ENCODE results near the gene IGSF5.
"Not testable (repeated sequence)": the region's sequence is repeated elsewhere in the genome, so short reads cannot be mapped to it uniquely, and the experiment has no call there.

IGSF5 gene

DNA sequence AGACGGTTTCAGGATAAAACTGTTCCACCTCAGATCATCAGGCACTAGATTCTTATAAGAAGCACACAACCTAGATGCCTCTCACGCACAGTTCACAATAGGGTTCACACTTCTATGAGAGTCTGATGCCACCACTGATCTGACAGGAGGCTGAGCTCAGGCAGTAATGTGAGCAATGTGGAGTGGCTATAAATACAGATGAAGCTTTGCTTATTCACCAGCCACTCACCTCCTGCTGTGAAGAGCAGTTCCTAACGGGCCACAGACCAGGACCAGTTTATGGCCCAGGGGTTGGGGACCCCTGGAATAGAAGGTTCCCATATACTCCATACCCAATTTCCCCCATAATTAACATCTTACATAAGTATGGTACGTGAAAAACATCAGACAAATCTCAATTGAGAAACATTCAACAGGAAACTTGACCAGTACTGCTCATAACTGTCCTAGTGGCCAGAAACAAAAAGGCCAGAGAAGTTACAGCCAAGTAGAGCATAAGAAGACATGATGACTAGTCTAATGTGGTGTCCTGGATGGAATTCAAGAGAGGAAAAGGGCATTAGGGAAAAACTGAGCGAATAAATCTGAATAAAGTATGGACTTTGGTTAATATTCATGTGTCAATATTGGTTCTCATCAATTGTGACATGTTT lies 24.7 kb upstream of the IGSF5 start:
- peaks cover 4% of the 10 kb centered on the region for H3K9me3 Mint-ChIP-seq
- DNase-seq (ENCODE audit: low spot score in 2 of 2) (no peak), ATAC-seq (replicated peaks; ENCODE audit: extremely low read depth, poor library complexity, severe bottlenecking) (no peak)
- no peak overlapping the region for H3K27ac Mint-ChIP-seq (ENCODE audit: low read depth)
- H3K27me3 Mint-ChIP-seq: no peaks in the 10 kb centered on the region
- H3K4me1 Mint-ChIP-seq: no peaks in the 10 kb centered on the region
- no peak overlapping the region for H3K4me3 Mint-ChIP-seq
- peaks cover 3% of the 10 kb centered on the region for H3K36me3 Mint-ChIP-seq (ENCODE audit: insufficient read depth)

DNA sequence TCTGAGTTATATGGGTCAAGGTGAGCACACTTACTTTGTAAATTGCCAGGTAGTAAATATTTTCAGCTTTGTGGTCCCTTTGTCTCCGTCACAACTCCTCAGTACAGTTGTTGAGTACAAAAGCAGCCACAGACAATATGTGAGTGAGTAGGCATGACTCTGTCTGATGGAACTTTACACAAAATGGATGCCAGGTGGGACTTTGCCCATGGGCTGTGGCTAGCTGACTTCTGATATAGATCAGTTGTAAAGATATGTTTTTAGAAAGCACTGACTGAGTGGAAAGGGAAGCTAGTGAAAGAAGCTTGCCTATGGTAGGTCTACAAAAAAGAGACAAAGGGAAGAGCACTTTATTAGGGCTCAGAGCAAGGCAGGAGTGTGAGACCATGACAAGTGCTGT lies 23.1 kb upstream of the IGSF5 start:
- H3K4me1 Mint-ChIP-seq: no peaks in the 10 kb centered on the region
- no peaks in the 10 kb centered on the region for H3K27me3 Mint-ChIP-seq
- ATAC-seq (replicated peaks; ENCODE audit: extremely low read depth, poor library complexity, severe bottlenecking) (no peak), DNase-seq (ENCODE audit: low spot score in 2 of 2) (no peak)
- H3K4me3 Mint-ChIP-seq: no peak overlapping the region
- peaks cover 3% of the 10 kb centered on the region for H3K36me3 Mint-ChIP-seq (ENCODE audit: insufficient read depth)
- H3K9me3 Mint-ChIP-seq: peaks cover 4% of the 10 kb centered on the region
- H3K27ac Mint-ChIP-seq (ENCODE audit: low read depth): no peak overlapping the region

GRCh38 chr21:39724944-39725343 lies 20.0 kb upstream of the IGSF5 start:
- Mint-ChIP-seq H3K9me3 (peaks cover 9% of the 10 kb centered on the region), H3K36me3 (ENCODE audit: insufficient read depth) (peaks cover 3% of the 10 kb centered on the region), H3K27ac (ENCODE audit: low read depth) (no peak overlapping the region), H3K4me3 (no peak overlapping the region), H3K4me1 (no peaks in the 10 kb centered on the region), H3K27me3 (no peaks in the 10 kb centered on the region)
- ATAC-seq (replicated peaks; ENCODE audit: extremely low read depth, poor library complexity, severe bottlenecking) (no peak), DNase-seq (ENCODE audit: low spot score in 2 of 2) (no peak)

DNA sequence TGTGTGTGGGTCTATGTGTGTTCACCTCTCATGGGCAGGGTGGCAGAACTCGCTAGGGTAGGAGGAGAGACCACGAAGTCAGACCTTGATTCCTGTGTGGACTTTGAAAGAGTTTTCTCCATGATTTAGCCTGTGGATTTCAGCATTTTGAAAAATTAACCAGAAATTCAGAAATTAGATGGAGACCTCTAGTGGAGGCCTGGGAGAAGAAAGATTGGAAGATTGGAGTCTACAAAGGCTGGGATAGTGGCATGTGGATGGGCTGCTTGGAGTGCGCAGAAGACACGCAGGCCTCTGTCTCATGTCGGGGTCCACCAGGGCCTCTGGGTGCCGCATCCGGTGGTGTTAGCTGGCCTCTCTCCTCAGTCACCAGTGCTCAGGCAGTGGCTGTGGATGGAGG lies 18.9 kb upstream of the IGSF5 start:
- Mint-ChIP-seq H3K4me1 (no peaks in the 10 kb centered on the region), H3K27ac (ENCODE audit: low read depth) (no peak overlapping the region), H3K27me3 (no peaks in the 10 kb centered on the region), H3K9me3 (peaks cover 9% of the 10 kb centered on the region), H3K36me3 (ENCODE audit: insufficient read depth) (peaks cover 3% of the 10 kb centered on the region), H3K4me3 (no peak overlapping the region)
- ATAC-seq (replicated peaks; ENCODE audit: extremely low read depth, poor library complexity, severe bottlenecking) (no peak), DNase-seq (ENCODE audit: low spot score in 2 of 2) (no peak)

- Mint-ChIP-seq H3K27me3 (no peaks in the 10 kb centered on the region), H3K36me3 (ENCODE audit: insufficient read depth) (peaks cover 3% of the 10 kb centered on the region), H3K27ac (ENCODE audit: low read depth) (no peak overlapping the region), H3K4me1 (no peaks in the 10 kb centered on the region), H3K4me3 (no peak overlapping the region), H3K9me3 (peaks cover 9% of the 10 kb centered on the region)
- DNase-seq (ENCODE audit: low spot score in 2 of 2): no peak
- no peak for ATAC-seq (replicated peaks; ENCODE audit: extremely low read depth, poor library complexity, severe bottlenecking)
These were observed 17.4 kb upstream of the IGSF5 start for GRCh38 chr21:39727401-39728120.

DNA sequence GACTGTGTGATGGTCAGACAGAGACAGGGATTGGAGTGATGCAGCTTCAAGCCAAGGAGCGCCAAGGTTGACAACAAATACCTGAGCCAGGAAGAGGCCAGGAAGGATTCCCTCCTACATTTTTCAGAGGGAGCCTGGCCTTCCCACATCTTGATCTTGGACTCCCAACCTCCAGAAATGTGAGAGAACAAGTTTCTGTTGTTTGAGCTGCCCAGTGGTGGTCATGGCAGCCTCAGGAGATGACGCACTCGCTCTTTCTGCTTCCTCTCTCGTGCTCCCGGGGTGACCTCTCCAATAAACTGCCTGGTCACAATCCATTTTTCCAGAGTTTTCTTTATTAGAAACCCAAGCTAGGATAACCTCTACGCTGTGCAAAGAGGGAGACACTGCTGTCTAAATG lies 16.6 kb upstream of the IGSF5 start:
- H3K4me1 Mint-ChIP-seq: no peaks in the 10 kb centered on the region
- ATAC-seq (replicated peaks; ENCODE audit: extremely low read depth, poor library complexity, severe bottlenecking): no peak
- H3K36me3 Mint-ChIP-seq (ENCODE audit: insufficient read depth): peaks cover 3% of the 10 kb centered on the region
- no peak overlapping the region for H3K27ac Mint-ChIP-seq (ENCODE audit: low read depth)
- H3K27me3 Mint-ChIP-seq: no peaks in the 10 kb centered on the region
- H3K9me3 Mint-ChIP-seq: peaks cover 9% of the 10 kb centered on the region
- DNase-seq (ENCODE audit: low spot score in 2 of 2): no peak
- H3K4me3 Mint-ChIP-seq: no peak overlapping the region

DNA sequence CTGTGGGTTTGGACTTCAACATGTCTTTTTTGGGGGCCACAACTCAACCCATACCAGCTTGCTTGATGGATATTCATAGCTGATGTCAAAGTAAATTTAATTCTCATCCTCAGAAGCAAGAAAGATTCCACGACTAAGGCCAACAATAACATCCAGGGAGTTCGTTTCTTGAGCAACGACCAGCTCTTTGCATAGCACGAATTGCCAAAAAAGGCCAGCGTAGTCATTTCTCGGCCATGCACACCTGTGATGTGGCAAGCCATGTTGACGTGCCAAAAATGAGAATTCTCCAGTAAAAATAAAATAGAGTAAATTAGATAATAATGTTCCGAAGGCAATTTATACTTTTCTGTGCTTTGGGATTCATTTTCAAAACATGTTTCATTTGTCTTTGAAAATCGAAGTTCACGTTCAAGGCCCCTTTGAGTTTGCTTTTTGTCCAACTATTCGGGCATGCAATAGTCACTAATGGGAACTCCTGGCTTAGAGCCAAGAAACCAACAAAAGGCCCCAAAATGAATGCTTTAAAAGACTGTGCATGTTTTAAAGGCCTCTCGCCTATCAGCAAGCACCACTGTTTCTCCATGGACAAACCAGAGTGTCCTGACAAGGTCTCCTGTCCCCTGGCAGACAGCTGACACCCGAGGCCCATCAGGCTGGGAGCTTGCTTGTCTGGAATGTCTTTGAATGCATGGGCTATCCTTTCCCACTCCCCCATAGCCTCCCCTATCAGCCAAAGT lies 14.4 kb upstream of the IGSF5 start:
- no peak overlapping the region for H3K27ac Mint-ChIP-seq (ENCODE audit: low read depth)
- H3K36me3 Mint-ChIP-seq (ENCODE audit: insufficient read depth): no peaks in the 10 kb centered on the region
- ATAC-seq (replicated peaks; ENCODE audit: extremely low read depth, poor library complexity, severe bottlenecking) (no peak), DNase-seq (ENCODE audit: low spot score in 2 of 2) (no peak)
- H3K4me1 Mint-ChIP-seq: no peaks in the 10 kb centered on the region
- no peaks in the 10 kb centered on the region for H3K27me3 Mint-ChIP-seq
- peaks cover 10% of the 10 kb centered on the region for H3K9me3 Mint-ChIP-seq
- no peak overlapping the region for H3K4me3 Mint-ChIP-seq

GRCh38 chr21:39736716-39737115 lies 8.3 kb upstream of the IGSF5 start:
- no peak overlapping the region for H3K27ac Mint-ChIP-seq (ENCODE audit: low read depth)
- H3K4me1 Mint-ChIP-seq: no peaks in the 10 kb centered on the region
- peaks cover 2% of the 10 kb centered on the region for H3K36me3 Mint-ChIP-seq (ENCODE audit: insufficient read depth)
- H3K4me3 Mint-ChIP-seq: no peak overlapping the region
- H3K27me3 Mint-ChIP-seq: no peaks in the 10 kb centered on the region
- ATAC-seq (replicated peaks; ENCODE audit: extremely low read depth, poor library complexity, severe bottlenecking) (no peak), DNase-seq (ENCODE audit: low spot score in 2 of 2) (no peak)
- peaks cover 5% of the 10 kb centered on the region for H3K9me3 Mint-ChIP-seq

DNA sequence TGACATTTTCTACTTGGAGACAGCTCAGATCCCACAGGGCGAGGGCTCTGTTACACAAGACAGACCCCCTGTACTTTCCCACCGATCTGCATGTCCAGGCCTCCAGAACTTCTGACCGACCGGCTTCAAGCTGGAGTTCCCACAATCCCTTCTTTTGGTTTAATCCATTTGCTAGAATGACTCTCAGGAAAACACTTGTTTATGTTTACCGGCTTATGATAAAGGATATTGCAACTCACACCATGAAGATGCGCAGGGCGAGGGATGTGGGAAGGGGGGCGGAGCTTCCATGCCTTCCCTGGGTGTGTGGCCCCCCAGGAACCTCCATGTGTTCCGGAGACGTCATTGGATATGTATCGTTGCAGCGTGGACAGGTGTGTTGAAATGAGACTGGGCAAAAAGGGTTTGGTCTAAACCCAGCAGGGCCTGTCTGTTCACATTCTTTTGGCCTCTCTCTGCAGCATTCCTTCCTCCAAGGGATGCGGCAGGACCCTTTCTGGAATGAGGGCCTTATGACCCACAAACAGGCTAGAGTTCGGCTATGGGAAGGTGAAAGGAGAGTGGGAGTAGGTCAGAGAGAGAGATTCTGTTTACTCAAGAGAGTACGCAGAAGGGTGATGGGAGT lies 7.5 kb upstream of the IGSF5 start:
- peaks cover 5% of the 10 kb centered on the region for H3K9me3 Mint-ChIP-seq
- no peak for ATAC-seq (replicated peaks; ENCODE audit: extremely low read depth, poor library complexity, severe bottlenecking)
- no peaks in the 10 kb centered on the region for H3K4me1 Mint-ChIP-seq
- no peak overlapping the region for H3K27ac Mint-ChIP-seq (ENCODE audit: low read depth)
- no peak overlapping the region for H3K4me3 Mint-ChIP-seq
- DNase-seq (ENCODE audit: low spot score in 2 of 2): no peak
- no peaks in the 10 kb centered on the region for H3K27me3 Mint-ChIP-seq
- peaks cover 2% of the 10 kb centered on the region for H3K36me3 Mint-ChIP-seq (ENCODE audit: insufficient read depth)

DNA sequence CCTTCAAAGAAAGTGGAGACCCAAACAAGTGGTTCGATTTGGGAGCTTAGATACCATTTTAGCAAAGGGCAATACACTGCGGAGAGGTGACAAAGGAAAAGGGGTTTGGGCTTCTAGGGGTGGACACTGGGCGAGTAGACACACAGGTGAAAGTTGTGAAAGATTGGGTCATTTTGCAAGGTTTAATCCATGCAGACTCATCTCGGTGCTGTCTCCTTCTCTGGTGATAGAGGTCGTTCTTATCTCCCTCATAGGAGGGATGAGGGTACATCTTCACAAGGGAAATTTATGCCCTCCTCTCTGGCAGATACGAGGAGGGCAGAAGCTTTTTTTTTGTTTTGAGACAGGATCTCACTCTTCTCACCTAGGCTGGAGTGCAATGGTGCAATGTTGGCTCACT lies 6.4 kb upstream of the IGSF5 start:
- Mint-ChIP-seq H3K9me3 (peaks cover 4% of the 10 kb centered on the region), H3K27me3 (no peaks in the 10 kb centered on the region), H3K4me1 (no peaks in the 10 kb centered on the region), H3K4me3 (no peak overlapping the region), H3K27ac (ENCODE audit: low read depth) (no peak overlapping the region), H3K36me3 (ENCODE audit: insufficient read depth) (peaks cover 2% of the 10 kb centered on the region)
- ATAC-seq (replicated peaks; ENCODE audit: extremely low read depth, poor library complexity, severe bottlenecking): no peak
- no peak for DNase-seq (ENCODE audit: low spot score in 2 of 2)

DNA sequence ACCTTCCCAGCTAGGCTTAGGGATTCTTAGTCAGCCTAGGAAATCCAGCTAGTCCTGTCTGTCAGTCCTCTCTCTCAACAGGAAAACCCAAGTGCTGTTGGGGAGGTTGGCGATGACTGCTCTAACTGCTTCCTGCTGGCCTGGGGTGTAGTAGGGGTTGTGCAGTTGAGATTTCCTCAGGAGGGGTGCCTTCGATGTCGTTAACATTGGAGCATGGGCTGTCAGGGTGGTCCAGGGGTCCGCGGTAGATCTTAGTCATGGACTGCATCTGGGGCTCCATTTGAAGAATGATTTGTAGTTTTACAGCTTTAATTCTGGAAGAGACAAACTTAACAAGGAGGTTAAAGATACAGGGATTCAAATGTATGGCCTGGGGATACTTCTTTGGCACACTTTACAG lies 5.5 kb upstream of the IGSF5 start:
- H3K4me1 Mint-ChIP-seq; H3K36me3 Mint-ChIP-seq (ENCODE audit: insufficient read depth); ATAC-seq (replicated peaks; ENCODE audit: extremely low read depth, poor library complexity, severe bottlenecking); H3K9me3 Mint-ChIP-seq; H3K27me3 Mint-ChIP-seq; DNase-seq (ENCODE audit: low spot score in 2 of 2); H3K4me3 Mint-ChIP-seq; H3K27ac Mint-ChIP-seq (ENCODE audit: low read depth): not testable (repeated sequence)

DNA sequence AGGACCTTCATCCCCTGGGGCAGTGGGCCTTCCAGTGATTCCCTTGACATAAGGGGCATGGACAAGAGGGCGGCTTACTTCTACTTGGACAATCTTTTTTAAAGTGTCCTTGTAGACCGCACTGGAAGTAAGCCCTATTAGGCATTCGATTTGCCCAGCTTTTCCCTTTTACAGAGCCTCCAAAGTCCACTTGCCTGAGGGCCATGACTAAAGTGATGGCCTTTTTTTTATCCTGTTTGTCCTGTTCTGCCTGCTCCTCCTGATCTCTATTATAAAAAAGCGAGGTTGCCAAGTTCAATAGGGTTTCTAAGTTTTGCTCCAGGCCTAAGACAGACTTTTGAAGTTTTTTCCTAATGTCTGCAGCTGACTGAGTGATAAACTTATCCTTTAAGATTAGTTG lies 2.4 kb upstream of the IGSF5 start:
- peaks cover 10% of the 10 kb centered on the region for H3K9me3 Mint-ChIP-seq
- not testable (repeated sequence) for H3K4me3 Mint-ChIP-seq; H3K27me3 Mint-ChIP-seq; H3K4me1 Mint-ChIP-seq; ATAC-seq (replicated peaks; ENCODE audit: extremely low read depth, poor library complexity, severe bottlenecking); H3K36me3 Mint-ChIP-seq (ENCODE audit: insufficient read depth); H3K27ac Mint-ChIP-seq (ENCODE audit: low read depth); DNase-seq (ENCODE audit: low spot score in 2 of 2)

Measured in central memory CD8-positive, alpha-beta T cell (primary cell).